OCI-LY1 (cell line): Measurements from ENCODE around the gene SRPRA.

Source experiments
- CTCF ChIP-seq: fragments of 200-600 bp; sonication (generic), shearing (Covaris generic); IDR thresholded peaks from 2 replicates; pipeline ENCODE4 v1.5.1; 2017; ENCODE audit warnings: mild to moderate bottlenecking, antibody characterized with exemption, low read length, moderate library complexity, mixed read lengths
- EZH2 ChIP-seq: fragments of 200-600 bp; sonication (generic), shearing (Covaris generic); IDR thresholded peaks from 2 replicates; pipeline ENCODE4 v1.8.0; 2017; ENCODE audit warnings: borderline replicate concordance, mixed run types, mild to moderate bottlenecking, antibody characterized with exemption, low read length, moderate library complexity, mixed read lengths

- TF ChIP-seq CTCF (no peak), EZH2 (no peak)
Measured at GRCh38 chr11:126305699-126306098, 37.0 kb upstream of the SRPRA start.
